ENCODE data around the gene ARL17A.
"Not testable (repeated sequence)": the region's sequence is repeated elsewhere in the genome, so short reads cannot be mapped to it uniquely, and the experiment has no call there.

Gene ARL17A

DNA sequence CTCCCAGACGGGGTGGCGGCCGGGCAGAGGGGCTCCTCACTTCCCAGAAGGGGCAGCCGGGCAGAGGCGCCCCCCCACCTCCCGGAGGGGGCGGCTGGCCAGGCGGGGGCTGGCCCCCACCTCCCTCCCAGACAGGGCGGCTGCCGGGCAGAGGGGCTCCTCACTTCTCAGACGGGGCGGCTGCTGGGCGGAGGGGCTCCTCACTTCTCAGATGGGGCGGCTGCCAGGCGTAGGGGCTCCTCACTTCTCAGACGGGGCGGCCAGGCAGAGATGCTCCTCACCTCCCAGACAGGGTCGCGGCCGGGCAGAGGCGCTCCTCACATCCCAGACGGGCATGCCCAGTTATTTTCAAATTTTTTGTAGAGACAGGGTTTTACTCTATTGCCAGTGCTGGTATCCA lies 44.8 kb downstream of the ARL17A start:
- DNase-seq, result peak; percentile 32

DNA sequence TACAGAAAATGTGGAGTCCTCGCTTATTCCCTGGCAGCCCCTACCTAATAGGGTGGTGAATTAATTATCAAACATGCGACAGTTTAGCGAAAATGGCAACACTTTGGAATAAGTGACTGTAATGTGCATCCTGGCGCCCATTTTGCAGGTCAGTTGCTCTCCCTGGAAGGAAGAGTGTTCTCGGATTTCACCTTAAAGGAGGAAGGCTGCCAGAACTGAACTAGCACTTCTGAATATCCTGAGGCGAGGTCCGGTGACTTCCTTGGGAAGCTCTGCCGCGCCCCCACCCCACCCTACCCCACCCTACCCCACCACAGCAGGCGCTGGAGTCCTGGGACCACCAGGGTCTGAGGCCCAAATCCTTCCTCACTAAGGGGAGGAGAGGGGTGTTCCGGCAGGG lies 67.3 kb downstream of the ARL17A start, which contains the start of gene LRRC37A2:
TSS of gene LRRC37A2 (plus strand) at position 301 of the 400 bp plus-strand sequence. CDS start 245 bp downstream, outside the sequence.
- DNase-seq, result not testable (repeated sequence)

- DNase-seq, result not testable (repeated sequence)
These were observed 73.6 kb downstream of the ARL17A start for GRCh38 chr17:46505896-46506295.

GRCh38 chr17:46499437-46500139 lies 79.9 kb downstream of the ARL17A start:
- peak; percentile 5 for DNase-seq

DNA sequence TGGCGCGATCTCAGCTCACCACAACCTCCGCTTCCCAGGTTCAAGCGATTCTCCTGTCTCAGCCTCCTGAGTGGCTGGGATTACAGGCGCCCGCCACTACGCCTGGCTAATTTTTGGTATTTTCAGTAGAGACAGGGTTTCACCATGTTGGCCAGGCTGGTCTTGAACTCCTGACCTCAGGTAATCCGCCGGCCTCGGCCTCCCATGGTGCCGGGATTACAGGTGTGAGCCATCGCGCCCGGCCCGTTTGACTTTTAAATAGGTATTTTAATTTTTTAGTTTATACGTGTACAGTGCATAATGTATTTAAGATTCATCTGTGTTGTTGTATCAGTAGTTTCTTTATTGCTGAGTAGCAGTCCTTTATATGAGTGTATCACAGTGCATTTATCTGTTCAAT lies 87.5 kb downstream of the ARL17A start:
- peak; percentile 44 for DNase-seq

- not testable (repeated sequence) for DNase-seq
These were observed 98.2 kb downstream of the ARL17A start for GRCh38 chr17:46481310-46481709.

- DNase-seq, result not testable (repeated sequence)
These were observed 100.7 kb downstream of the ARL17A start for GRCh38 chr17:46478823-46479222.

GRCh38 chr17:46475583-46475982 lies 103.9 kb downstream of the ARL17A start:
- not testable (repeated sequence) for DNase-seq

DNA sequence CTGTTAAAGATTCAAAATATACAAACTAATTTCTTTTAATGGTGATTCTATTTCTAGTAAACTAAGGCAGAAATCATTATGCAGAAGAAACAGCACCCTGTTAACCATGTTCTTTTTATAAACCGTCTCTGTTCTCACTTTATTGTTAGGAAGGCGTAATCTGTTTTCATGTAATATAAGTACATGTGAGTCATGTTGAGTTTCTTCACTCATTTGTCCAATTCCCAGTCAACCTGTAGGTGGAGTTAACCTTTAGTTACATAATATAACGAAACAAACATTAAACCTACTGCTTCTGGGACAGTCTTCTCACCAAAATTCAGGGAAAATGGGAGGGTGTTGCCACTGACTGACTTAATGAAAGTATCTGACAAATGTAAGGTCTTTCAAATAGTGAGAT lies 105.0 kb downstream of the ARL17A start:
- not testable (repeated sequence) for DNase-seq

GRCh38 chr17:46467618-46468017 lies 111.9 kb downstream of the ARL17A start:
- DNase-seq, result not testable (repeated sequence)

All from islet precursor cell (in vitro differentiated cells).